Thoracic aorta endothelial cell (primary cell): ENCODE results near the gene ANGPTL5. TPM values are rescaled to one million over a fixed set of nuclear protein-coding genes. Genes with fewer than 3 reads are reported as not detected.

Source experiments
- total RNA-seq: library from RNA; depleted of rRNA; stranded (reverse); fragments of >200 nt; gene quantifications from 2 replicates; pipeline ENCODE4 v1.2.3, GENCODE V29; 2012

The ANGPTL5 gene
- 0.13 TPM in 1 of 2 replicates, not detected in the other for total RNA-seq

GRCh38 chr11:101916422-101916821 is at the start of gene ANGPTL5:
Gene ANGPTL5, minus strand, starts transcription at chr11:101916522. Its CDS starts 8,613 bp downstream, at chr11:101907909.

DNA sequence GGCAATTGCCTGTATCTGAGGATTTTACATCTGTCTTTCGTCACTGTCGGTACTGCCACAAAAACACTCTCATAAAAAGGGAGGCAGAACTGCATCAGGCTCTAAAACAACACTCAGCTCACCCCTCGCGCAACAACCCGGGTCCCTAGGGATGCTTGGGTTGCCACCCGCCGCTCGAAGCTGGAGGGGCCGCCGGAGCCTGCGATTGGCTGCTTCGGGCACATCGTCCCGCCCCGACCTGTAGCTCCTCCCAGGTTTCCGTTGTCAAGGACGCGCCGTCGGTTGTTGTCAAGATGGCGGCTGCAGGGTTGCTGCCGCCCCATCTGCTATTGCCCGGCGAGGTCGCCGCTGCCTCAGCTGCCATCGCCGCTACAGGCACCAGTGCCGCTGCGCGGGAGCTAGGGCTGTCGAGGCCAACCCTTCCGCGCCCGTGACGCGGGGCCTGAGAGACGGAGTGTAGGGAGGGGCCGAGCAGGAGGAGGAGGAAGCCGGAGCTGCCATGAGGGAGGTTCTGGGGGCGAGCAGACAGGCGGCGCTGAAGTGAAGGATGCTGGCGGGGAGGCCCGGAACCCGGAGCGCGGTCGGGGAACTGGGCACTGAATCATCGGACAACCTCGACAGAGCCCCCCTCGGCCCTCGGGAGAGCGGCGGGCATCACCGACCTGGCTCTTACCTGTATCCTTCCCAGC is 1.4 kb downstream of the ANGPTL5 start, which contains the start of gene CEP126:
Gene CEP126 (plus strand): TSS at position 273 of the 689 bp plus-strand sequence. CDS start 275 bp downstream, at position 548.

Other genes with a start within 250 kb of the ANGPTL5 start
- 3.2 and 4.8 TPM in 2 replicates for gene CEP126, start 1.5 kb downstream of the ANGPTL5 start, total RNA-seq
- gene CFAP300, start 130.9 kb upstream of the ANGPTL5 start, total RNA-seq: 0.14 TPM in 1 of 2 replicates, not detected in the other
- gene YAP1, start 193.9 kb upstream of the ANGPTL5 start, total RNA-seq: 34.3 and 57.7 TPM in 2 replicates